Measurements from ENCODE around the gene EIPR1.
A peak's percentile ranks its signal among the peaks of the same experiment; 100 is the strongest.

Gene EIPR1

DNA sequence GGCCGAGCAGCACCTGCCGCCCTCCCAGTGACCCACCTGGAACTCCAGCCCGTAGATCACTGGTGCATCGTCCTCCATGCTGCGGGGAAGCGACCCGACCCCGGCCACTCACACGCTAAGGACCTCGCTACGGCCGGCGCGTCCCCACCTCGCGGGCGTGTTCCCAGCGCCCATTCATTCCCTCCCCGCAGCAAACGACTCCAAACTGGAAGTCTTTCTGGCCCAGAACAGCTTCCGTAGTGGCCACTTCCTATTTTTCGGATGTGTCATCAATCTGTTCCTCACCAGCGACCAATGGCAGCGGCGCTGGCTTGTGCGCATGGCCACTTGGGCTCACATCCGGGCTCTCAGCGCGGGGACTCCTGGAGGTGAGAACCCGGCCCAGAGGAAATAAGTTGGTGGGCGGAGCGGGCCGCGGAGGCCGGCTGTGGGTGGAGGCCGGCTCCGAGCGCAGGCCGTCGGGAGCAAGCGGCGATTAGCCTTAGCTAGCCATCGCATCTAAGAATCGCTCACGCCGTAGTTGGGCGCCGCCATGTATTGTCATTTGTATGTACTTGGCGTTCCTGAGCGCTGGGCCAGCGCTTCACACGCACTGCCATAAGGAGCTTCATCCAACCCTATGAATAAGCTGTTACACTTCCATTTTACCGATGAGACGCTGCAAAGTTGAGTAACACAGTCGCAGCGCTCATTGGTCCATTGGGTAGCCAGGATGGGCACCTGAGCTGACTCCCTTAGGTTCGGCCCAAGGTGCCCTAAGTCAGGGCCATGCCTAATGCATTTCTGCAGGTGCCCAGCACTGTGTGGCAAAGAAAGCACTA is at the start of gene EIPR1:
EIPR1 (minus strand) TSS at position 207 of the 821 bp plus-strand sequence; CDS start at position 78, 129 bp downstream.
- Histone ChIP-seq H3K4me3 (ENCODE audit: low read length in 2 of 2) (peak within 1 kb of the TSS; percentile 99 to 100), H3K4me1 (ENCODE audit: control insufficient read depth, insufficient read depth, low read length) (peaks cover 21% of the 10 kb centered on the region), H3K36me3 (ENCODE audit: control insufficient read depth in 2 of 2, insufficient read depth in 2 of 2, low read length in 2 of 2) (peaks cover 0 to 2% of the 10 kb centered on the region in 2 donors), H3K9ac (ENCODE audit: low read length in 2 of 2) (peak within 1 kb of the TSS; percentile 84 to 94), H3K27ac (ENCODE audit: low read length) (peak within 1 kb of the TSS; percentile 94), H3K9me3 (ENCODE audit: control insufficient read depth in 2 of 2, low read length in 2 of 2) (no peaks in the 10 kb centered on the region), H3K27me3 (ENCODE audit: control insufficient read depth in 1 of 2, insufficient read depth in 2 of 2, low read length in 2 of 2) (no peaks in the 10 kb centered on the region)

DNA sequence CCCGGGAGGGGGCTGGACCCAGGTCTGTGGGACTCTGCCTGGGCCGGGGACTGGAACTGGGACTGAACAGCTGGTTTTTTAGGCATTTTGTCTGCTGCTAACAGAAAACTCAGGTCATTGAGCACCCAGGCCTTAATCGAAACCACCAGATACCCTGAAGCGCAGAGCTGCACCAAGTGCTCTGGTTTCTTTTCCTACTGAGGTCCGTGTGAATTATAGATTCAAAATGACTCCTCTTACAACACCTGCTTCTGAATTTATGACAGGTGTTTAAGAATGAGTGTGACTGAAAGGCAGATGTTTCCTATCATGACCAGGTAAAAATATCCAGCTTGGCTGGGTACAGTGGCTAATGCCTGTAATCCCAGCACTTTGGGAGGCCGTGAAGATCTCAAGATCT is 49.7 kb upstream of the EIPR1 start:
- Histone ChIP-seq H3K4me1 (ENCODE audit: control insufficient read depth, insufficient read depth, low read length) (no peaks in the 10 kb centered on the region), H3K27me3 (ENCODE audit: control insufficient read depth in 1 of 2, insufficient read depth in 2 of 2, low read length in 2 of 2) (no peaks in the 10 kb centered on the region), H3K9me3 (ENCODE audit: control insufficient read depth in 2 of 2, low read length in 2 of 2) (no peaks in the 10 kb centered on the region), H3K4me3 (ENCODE audit: low read length in 2 of 2) (no peak overlapping the region), H3K27ac (ENCODE audit: low read length) (no peak overlapping the region), H3K9ac (ENCODE audit: low read length in 2 of 2) (no peak overlapping the region), H3K36me3 (ENCODE audit: control insufficient read depth in 2 of 2, insufficient read depth in 2 of 2, low read length in 2 of 2) (peaks cover 36 to 47% of the 10 kb centered on the region in 2 donors)

- H3K27me3 ChIP-seq (ENCODE audit: control insufficient read depth in 1 of 2, insufficient read depth in 2 of 2, low read length in 2 of 2): no peaks in the 10 kb centered on the region
- H3K27ac ChIP-seq (ENCODE audit: low read length): no peak overlapping the region
- no peak overlapping the region for H3K4me3 ChIP-seq (ENCODE audit: low read length in 2 of 2)
- H3K9ac ChIP-seq (ENCODE audit: low read length in 2 of 2): no peak overlapping the region
- H3K36me3 ChIP-seq (ENCODE audit: control insufficient read depth in 2 of 2, insufficient read depth in 2 of 2, low read length in 2 of 2): peaks cover 39 to 53% of the 10 kb centered on the region in 2 donors
- H3K9me3 ChIP-seq (ENCODE audit: control insufficient read depth in 2 of 2, low read length in 2 of 2): no peaks in the 10 kb centered on the region
- H3K4me1 ChIP-seq (ENCODE audit: control insufficient read depth, insufficient read depth, low read length): no peaks in the 10 kb centered on the region
These were observed 49.0 kb upstream of the EIPR1 start for GRCh38 chr2:3426615-3427014.

DNA sequence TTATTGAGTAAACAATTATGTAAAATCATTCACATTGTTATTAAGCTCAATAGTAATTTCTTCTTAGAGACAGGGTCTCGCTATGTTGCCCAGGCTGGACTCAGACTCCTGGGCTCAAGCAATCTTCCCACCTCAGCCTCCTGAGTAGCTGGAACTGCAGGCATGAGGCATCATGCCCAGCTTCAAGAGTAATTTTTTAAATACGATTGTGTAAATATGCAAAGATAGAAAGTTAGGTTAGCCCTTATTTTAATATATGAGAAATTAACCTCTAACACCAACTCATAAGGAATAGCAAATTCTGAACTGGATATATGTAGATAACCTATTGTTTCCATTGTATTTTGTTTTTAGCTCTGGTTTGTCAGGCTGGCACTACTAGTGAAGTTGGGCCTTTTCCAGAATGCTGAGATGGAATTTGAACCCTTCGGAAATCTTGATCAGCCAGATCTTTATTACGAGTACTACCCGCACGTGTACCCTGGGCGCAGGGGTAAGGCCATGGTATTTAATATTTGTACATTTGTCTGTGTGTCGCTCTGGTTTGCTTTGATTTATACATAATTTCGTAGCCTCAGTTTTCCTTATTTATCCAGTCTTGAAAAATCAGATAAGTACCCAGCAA is 46.7 kb upstream of the EIPR1 start:
- Histone ChIP-seq H3K9me3 (ENCODE audit: control insufficient read depth in 2 of 2, low read length in 2 of 2) (no peaks in the 10 kb centered on the region), H3K4me3 (ENCODE audit: low read length in 2 of 2) (no peak overlapping the region), H3K4me1 (ENCODE audit: control insufficient read depth, insufficient read depth, low read length) (no peaks in the 10 kb centered on the region), H3K36me3 (ENCODE audit: control insufficient read depth in 2 of 2, insufficient read depth in 2 of 2, low read length in 2 of 2) (peaks cover 43 to 54% of the 10 kb centered on the region in 2 donors), H3K27ac (ENCODE audit: low read length) (no peak overlapping the region), H3K27me3 (ENCODE audit: control insufficient read depth in 1 of 2, insufficient read depth in 2 of 2, low read length in 2 of 2) (no peaks in the 10 kb centered on the region), H3K9ac (ENCODE audit: low read length in 2 of 2) (no peak overlapping the region)

DNA sequence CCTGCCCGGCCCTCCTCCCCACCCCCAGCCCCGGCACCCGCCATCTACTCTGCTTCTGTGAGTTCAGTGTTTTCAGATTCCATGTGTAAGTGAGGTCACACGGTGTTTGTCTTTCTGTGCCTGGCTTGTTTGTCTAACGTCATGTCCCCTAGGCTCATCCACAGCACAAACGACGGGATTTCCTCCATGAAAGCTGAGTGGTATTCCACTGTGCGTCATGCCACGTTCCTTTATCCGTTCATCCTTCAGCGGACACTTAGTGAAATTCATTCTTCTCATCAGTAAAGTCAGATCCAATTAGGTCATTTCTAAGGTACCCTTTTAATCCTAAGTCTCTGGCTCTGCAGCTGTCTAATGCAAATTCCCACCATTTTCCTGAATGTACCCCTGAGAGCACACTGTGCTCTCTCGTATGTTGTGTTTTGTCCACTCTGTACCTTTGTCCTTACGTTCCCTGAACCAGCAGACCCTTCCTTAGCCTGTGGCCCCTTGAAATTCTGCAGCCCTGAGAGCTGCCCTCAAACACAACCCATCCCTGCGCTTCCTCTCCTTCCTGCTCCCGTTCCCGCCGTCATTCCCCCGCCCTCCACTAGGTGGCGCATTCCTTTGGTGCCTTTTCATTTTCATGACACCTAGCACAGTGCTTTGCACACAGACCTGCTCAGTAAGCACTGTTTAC is 46.0 kb upstream of the EIPR1 start:
- no peaks in the 10 kb centered on the region for H3K27me3 ChIP-seq (ENCODE audit: control insufficient read depth in 1 of 2, insufficient read depth in 2 of 2, low read length in 2 of 2)
- no peak overlapping the region for H3K9ac ChIP-seq (ENCODE audit: low read length in 2 of 2)
- no peaks in the 10 kb centered on the region for H3K4me1 ChIP-seq (ENCODE audit: control insufficient read depth, insufficient read depth, low read length)
- peaks cover 46 to 51% of the 10 kb centered on the region in 2 donors for H3K36me3 ChIP-seq (ENCODE audit: control insufficient read depth in 2 of 2, insufficient read depth in 2 of 2, low read length in 2 of 2)
- no peak overlapping the region for H3K27ac ChIP-seq (ENCODE audit: low read length)
- no peaks in the 10 kb centered on the region for H3K9me3 ChIP-seq (ENCODE audit: control insufficient read depth in 2 of 2, low read length in 2 of 2)
- H3K4me3 ChIP-seq (ENCODE audit: low read length in 2 of 2): no peak overlapping the region

GRCh38 chr2:3422161-3422779 is 44.7 kb upstream of the EIPR1 start:
- Histone ChIP-seq H3K9ac (ENCODE audit: low read length in 2 of 2) (no peak overlapping the region), H3K4me1 (ENCODE audit: control insufficient read depth, insufficient read depth, low read length) (no peaks in the 10 kb centered on the region), H3K27ac (ENCODE audit: low read length) (no peak overlapping the region), H3K36me3 (ENCODE audit: control insufficient read depth in 2 of 2, insufficient read depth in 2 of 2, low read length in 2 of 2) (peaks cover 50 to 56% of the 10 kb centered on the region in 2 donors), H3K27me3 (ENCODE audit: control insufficient read depth in 1 of 2, insufficient read depth in 2 of 2, low read length in 2 of 2) (no peaks in the 10 kb centered on the region), H3K9me3 (ENCODE audit: control insufficient read depth in 2 of 2, low read length in 2 of 2) (no peaks in the 10 kb centered on the region), H3K4me3 (ENCODE audit: low read length in 2 of 2) (no peak overlapping the region)

DNA sequence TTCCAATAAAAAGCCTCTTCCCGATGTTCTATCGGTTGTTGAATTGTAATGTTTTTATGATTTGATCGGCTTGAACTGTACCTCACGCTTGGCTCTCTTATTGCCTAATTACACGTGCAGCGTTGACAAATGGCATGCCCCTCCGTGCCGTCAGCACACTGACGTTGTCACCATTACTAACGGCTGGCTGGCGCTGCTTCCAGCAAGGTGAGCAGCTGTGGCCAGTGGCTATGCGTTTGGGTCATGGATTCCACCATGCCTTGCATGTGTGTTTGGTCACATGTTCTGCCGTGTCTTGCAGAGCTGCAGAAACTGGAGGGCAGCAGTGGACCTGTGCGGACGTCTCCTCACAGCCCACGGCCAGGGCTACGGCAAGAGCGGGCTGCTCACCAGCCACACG is 44.0 kb upstream of the EIPR1 start:
- Histone ChIP-seq H3K27me3 (ENCODE audit: control insufficient read depth in 1 of 2, insufficient read depth in 2 of 2, low read length in 2 of 2) (no peaks in the 10 kb centered on the region), H3K4me1 (ENCODE audit: control insufficient read depth, insufficient read depth, low read length) (no peaks in the 10 kb centered on the region), H3K27ac (ENCODE audit: low read length) (no peak overlapping the region), H3K4me3 (ENCODE audit: low read length in 2 of 2) (no peak overlapping the region), H3K36me3 (ENCODE audit: control insufficient read depth in 2 of 2, insufficient read depth in 2 of 2, low read length in 2 of 2) (peaks cover 44 to 51% of the 10 kb centered on the region in 2 donors), H3K9me3 (ENCODE audit: control insufficient read depth in 2 of 2, low read length in 2 of 2) (no peaks in the 10 kb centered on the region), H3K9ac (ENCODE audit: low read length in 2 of 2) (no peak overlapping the region)

DNA sequence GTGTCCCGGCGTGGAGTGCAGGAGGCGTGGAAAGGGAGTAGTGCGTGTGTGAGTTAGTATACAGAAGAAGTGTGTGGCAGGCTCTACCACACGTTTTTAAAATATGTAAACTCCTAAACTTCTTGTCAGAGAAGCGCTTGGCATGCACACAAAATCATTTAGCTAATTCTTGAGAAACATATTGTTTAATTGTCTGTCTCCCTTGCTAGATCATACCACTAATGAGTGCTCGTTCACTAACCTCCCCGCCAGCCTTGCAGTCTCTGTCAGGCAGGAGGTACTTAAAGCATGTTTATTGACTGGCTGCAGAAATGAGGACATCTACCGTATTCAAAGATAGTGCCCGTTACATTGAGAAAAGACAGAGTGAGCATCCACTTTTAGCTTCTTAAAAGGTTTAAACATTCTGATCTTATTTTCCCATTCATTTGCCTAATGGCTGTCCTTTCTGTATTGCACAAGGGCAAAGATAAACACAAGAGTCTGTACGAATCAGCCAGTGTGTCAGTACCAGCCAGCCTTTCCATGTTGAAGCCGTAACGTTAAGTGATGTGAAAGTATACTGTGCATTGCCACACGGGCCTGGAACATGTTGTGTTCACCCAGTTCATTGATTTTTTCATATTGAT is 43.3 kb upstream of the EIPR1 start:
- Histone ChIP-seq H3K4me1 (ENCODE audit: control insufficient read depth, insufficient read depth, low read length) (no peaks in the 10 kb centered on the region), H3K36me3 (ENCODE audit: control insufficient read depth in 2 of 2, insufficient read depth in 2 of 2, low read length in 2 of 2) (peaks cover 44 to 45% of the 10 kb centered on the region in 2 donors), H3K27ac (ENCODE audit: low read length) (no peak overlapping the region)

DNA sequence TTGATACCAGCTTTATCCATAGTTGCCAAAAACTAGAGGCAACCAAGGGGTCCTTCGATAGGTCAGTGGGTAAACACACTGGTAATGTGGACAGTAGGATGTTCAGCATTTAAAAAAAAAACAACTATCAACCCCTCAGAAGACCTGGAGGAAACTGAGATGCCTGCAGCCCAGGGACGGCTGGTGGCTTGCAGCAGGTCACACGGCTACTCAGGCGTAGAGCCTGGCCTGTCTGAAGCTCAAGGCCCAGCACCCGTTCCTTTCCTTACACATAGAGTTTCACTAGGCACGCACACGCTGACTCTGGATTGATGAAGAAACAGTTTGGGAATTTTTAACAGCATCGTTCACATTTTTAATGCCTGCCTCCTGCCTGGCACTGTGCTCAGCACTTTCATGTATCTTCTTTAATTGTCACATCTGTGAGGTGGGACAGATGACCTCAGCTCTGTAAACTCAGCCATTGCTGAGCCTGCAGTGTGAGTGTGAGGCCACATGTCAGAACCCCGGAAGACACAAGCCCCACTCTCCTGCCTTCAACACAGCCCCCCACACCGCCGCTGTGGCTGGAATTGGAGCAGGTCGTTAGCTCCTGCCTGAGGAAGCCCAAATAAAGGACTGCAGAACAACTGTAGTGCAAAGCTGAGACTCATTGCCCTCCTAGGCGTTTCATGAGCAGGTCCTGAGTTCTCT is 42.6 kb upstream of the EIPR1 start:
- Histone ChIP-seq H3K27ac (ENCODE audit: low read length) (no peak overlapping the region), H3K9ac (ENCODE audit: low read length in 2 of 2) (no peak overlapping the region), H3K36me3 (ENCODE audit: control insufficient read depth in 2 of 2, insufficient read depth in 2 of 2, low read length in 2 of 2) (peaks cover 40% of the 10 kb centered on the region in 2 donors), H3K27me3 (ENCODE audit: control insufficient read depth in 1 of 2, insufficient read depth in 2 of 2, low read length in 2 of 2) (no peaks in the 10 kb centered on the region), H3K9me3 (ENCODE audit: control insufficient read depth in 2 of 2, low read length in 2 of 2) (no peaks in the 10 kb centered on the region), H3K4me1 (ENCODE audit: control insufficient read depth, insufficient read depth, low read length) (no peaks in the 10 kb centered on the region), H3K4me3 (ENCODE audit: low read length in 2 of 2) (no peak overlapping the region)

More for the DNA sequence above, 43.3 kb upstream of the EIPR1 start:
- Histone ChIP-seq H3K27me3 (ENCODE audit: control insufficient read depth in 1 of 2, insufficient read depth in 2 of 2, low read length in 2 of 2) (no peaks in the 10 kb centered on the region), H3K9ac (ENCODE audit: low read length in 2 of 2) (no peak overlapping the region), H3K9me3 (ENCODE audit: control insufficient read depth in 2 of 2, low read length in 2 of 2) (no peaks in the 10 kb centered on the region), H3K4me3 (ENCODE audit: low read length in 2 of 2) (no peak overlapping the region)
